NCI-H1105 treated with DMSO at 0.1 percent for 48 hours (cell line): ENCODE measurements around the gene SUSD4.

Experiments
- DNase-seq: peaks from one replicate; lab custom pipeline; 2025; lab: John Stamatoyannopoulos, UW

The SUSD4 gene

GRCh38 chr1:223180731-223181321 is 183.2 kb downstream of the SUSD4 start:
- no peak for DNase-seq

DNA sequence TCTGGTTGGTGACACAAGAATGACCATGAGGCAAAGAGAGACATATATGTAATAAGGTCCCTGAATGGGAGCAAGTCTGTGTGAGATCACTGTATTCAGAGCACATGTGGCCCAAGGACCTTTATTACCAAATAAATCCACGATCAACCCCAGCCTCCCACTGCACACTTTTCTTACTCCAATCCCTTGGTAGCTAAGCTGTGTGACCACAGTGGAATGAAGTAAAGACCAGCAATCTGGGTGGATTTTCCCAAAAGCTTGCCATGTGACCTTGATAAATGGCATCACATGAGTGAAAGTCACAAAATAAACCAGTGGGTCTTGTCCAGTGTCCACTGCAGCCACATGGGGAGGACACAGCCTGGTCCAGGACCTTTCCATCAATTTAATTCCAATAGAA is 184.2 kb downstream of the SUSD4 start:
- DNase-seq: no peak

DNA sequence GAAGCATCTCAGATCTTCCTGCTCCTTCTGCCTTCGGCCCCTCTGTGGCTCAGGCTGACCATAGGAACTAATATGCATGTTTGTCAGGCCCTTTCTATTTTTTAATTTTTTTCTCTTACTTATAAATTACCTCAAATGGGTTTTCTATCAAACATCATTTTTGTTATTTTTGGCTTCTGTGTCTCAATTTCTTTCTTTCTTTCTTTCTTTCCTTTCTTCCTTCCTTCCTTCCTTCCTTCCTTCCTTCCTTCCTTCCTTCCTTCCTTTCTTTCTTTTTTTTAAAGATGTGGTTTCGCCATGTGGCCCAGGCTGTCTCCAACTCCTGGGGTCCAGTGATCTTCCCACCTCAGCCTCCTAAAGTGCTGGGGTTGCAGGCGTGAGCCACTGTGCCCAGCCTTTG is 184.7 kb downstream of the SUSD4 start:
- DNase-seq: no peak

DNA sequence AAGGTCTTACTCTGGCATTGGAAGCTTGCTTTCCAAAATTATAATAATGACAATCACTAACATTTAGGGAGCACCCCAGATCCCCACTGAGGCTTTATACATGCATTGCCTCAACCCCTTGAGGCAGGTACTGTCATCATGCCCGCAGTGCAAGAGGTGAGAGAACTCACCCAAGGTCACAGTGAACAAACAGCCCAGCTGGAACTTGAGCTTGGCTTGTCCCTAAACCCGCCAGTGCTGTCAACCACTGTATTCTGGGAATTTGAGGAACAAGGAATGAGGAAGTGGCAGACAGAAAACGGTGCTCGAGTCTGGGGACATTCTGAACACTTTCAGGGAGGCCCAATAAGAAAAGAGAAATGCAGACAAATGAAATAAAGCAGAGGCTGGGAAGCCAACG is 186.3 kb downstream of the SUSD4 start:
- DNase-seq: no peak

- DNase-seq: no peak
Observed at GRCh38 chr1:223176437-223176836, 187.5 kb downstream of the SUSD4 start.

DNA sequence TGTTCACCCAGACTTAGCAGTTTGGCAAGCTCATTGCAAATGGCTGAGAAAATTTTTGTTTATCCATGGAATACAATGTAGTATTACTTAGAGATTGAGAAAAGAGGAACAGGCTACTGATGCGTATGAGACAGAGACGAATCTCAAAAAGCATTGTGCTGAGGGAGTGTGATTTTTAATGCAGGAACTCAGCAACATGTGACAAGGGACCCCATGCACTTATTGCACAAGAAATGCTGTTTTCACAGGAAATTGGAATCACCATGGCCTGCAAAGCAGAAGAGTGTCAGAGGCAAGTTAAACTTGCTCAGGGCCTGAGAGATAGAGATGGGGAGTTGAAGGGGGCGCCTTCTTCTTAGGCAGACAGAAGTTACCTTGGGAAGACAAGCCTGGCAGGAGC is 188.3 kb downstream of the SUSD4 start:
- no peak for DNase-seq

DNA sequence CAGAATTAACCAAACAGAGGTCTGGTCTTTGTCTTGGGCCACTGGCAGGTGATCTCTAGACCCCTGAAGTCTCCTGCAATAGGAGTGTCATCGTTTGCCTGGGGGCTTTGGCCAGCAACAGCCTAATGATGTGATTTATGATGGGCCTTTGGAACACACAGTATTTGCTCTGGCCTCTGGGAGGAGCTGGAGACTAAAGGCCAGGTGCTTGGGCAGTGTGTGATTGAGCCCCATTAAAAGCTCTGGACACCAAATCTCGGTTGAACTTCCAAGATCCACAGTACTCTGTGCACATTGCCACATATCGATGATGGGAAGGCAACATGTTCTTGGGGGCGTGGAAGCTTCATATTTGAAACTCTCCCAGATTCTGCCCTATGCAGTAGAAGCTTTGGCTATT is 188.9 kb downstream of the SUSD4 start:
- DNase-seq: no peak
